HG02798 (cell line): Measurements from ENCODE around the gene MAP7D2.
"Not testable (repeated sequence)": the region's sequence is repeated elsewhere in the genome, so short reads cannot be mapped to it uniquely, and the experiment has no call there.

Source experiments
- ATAC-seq: cut with Tn5 transposase; IDR thresholded peaks from one replicate; pipeline ENCODE4 v1.9.1; 2021; ENCODE audit warnings: mild to moderate bottlenecking; ENCODE audit not compliant: unreplicated experiment, poor library complexity

Gene MAP7D2

GRCh38 chrX:20116577-20117240 lies at the start of gene MAP7D2:
TSS of gene MAP7D2 (minus strand) at chrX:20116907. CDS start at chrX:20116879, 28 bp downstream.
- no peak for ATAC-seq

DNA sequence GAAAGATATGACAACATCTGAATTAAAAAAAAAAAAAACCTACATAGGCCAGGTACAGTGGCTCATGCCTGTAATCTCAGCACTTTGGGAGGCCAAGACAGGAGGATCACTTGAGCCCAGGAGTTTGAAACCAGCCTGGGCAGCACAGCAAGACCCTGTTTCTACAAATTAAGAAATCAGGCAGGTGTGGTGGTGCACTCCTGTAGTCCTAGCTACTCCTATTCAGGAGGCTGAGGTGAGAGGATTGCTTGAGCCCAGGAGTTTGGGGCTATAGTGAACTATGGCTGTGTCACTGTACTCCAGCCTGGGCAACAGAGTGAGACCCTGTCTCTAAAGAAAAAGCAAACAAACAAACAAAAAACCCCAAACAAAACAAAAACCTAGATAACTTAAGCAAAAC lies 45.8 kb upstream of the MAP7D2 start:
- not testable (repeated sequence) for ATAC-seq

DNA sequence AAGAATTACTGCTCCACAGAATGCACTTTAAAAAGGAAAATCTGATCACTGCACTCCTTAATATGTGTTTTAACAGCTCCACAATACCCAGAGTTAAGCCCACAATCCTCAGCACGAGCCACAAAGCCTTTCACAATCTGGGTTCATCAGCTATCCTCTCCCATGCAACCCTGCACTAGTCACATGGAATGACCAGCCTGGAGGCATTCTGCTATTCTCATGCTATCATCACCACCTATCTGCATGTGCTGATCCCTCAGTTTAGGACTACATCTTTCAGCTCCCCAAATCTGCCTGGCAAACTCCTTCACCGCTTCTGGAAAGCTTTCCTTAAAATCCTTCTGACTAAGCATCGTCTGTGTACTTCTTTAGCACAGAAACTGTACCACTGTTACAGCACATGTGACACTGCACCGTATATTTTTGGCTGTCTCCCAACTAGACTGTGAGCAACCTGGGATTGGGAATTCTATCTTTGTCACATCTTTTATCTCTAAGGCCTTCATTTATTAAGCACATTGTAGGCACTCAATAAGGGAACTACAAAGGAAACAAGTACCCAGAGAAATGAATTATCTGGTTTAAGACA lies 43.2 kb upstream of the MAP7D2 start:
- no peak for ATAC-seq

GRCh38 chrX:20151689-20152088 lies 35.0 kb upstream of the MAP7D2 start:
- no peak for ATAC-seq

DNA sequence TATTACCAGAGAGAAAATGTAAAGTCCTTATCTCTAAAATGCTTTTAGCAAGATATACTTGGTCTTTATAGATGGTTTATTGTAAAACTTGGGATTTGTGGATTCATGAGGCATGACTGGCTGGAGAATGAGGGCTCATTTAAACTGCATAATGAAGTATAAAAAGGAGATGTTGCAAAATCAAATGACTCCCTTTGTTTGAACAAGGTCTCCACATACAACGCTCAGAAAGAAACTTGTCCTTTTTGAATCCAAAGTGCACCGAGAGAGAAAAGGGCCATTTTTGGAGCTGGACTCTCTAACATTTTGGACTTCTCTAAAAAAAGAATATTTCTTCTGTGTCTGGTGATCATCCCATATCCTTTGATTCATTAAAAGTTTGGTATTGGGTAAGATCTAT lies 32.6 kb upstream of the MAP7D2 start:
- no peak for ATAC-seq

GRCh38 chrX:20147561-20147960 lies 30.9 kb upstream of the MAP7D2 start:
- no peak for ATAC-seq

GRCh38 chrX:20144491-20144890 lies 27.8 kb upstream of the MAP7D2 start:
- ATAC-seq, result no peak

DNA sequence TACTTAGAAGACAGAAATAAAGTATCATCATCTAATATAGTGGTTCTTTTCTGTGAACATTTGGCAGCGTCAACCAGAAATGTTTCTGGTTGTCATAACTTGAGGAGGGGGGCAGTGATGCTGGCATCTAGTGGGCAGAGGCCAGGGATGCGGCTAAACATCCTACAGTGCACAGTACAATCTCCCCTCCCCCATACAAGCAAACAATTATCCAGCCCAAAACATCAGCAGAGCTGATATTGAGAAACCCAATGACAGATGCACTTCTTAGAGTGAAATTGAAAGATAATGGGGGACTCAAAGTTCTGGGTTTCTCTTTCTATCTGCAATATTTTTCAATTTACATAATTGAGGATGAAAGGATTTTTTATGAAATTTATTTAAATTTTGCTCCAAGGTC lies 26.9 kb upstream of the MAP7D2 start:
- ATAC-seq, result no peak

GRCh38 chrX:20143111-20143510 lies 26.4 kb upstream of the MAP7D2 start:
- no peak for ATAC-seq

DNA sequence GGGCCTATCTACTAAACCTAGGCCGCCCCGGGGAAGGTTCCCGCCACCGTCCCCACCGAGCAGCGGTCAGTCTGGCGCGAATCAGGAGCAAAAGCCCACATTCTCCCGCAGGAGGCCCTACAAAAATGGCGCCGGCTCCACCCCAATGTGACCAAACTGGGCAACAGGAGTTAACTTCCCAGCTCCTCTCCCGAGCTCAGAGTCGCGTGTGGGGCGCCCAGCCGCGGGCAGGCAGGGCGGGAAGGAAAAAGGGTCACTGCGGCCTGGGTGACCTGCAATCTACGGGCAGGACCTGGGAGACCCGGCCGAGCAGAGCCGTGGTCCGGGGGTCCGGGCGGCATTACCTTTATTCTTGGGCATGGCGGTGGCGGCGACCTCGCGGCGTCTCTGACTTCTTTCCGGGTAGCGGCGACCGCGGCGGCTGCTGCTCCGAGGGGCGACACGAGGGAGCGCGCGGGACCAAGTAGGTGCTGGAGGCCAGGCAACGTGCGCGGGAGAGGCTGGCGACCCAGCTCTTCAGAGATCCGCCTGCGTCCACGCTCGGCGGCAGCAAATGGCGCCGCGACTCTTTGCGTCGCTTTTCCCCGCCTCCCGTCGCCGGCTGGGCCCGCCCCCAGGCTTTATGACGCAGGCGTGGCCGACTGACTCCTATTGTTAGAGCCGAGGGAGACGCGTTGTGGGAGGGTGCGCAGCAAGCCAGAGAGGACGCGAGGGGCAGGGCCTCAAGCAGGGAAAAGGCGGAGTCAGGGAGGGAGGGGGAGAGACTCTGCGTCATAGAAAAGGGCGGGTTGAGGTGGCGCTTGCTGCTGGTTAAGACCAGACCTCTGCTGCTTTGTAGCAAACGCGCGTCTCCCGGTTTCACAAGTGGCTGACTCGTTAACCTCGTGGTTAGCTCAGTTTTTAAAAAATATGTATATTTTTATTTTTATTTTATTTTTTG lies 24.8 kb upstream of the MAP7D2 start, which contains the start of gene EIF1AX:
TSS of gene EIF1AX (minus strand) at position 558 of the 940 bp plus-strand sequence. CDS start at position 360, 198 bp downstream.
- peak; percentile 99 for ATAC-seq

GRCh38 chrX:20140420-20140819 lies 23.7 kb upstream of the MAP7D2 start:
- no peak for ATAC-seq

- ATAC-seq, result no peak
Measured at GRCh38 chrX:20139966-20140365, 23.3 kb upstream of the MAP7D2 start.

DNA sequence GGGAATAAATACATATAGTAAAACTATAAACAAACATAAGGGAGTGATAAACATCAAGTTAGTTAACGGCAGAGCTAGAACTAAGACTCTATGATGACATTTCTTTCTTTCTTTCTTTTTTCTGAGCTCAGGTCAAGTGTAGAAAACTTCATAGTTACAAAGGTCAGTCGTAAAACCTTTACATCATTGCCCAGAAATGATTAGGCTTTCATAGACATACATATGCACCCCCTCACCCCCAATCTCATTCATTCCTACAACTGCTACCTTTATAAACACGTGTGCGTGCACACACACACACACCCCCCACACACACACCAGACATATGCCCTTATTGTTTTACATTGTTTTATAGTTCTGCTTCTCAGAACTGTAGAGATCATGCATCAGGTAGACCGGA lies 19.2 kb upstream of the MAP7D2 start:
- no peak for ATAC-seq

DNA sequence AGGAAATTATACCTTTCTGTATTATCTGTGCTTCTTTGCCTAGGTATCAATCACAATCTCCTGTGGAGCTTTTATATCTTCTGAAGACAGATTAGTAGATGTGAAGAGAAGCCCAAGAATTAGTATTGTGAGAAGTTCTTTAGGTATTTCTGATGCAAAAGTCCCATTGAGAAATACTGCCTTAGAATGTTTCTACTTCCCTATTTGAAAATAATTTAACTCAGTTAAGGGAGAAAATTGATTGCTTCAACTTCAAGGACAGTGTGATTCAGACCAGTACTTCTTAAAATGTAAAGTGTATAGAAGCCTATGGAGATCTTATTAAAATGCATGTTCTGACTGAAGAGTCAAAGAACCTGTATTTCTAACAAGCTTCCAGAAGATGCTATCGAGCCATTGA lies 16.0 kb upstream of the MAP7D2 start:
- ATAC-seq, result no peak

- no peak for ATAC-seq
Measured at GRCh38 chrX:20130357-20130756, 13.7 kb upstream of the MAP7D2 start.

GRCh38 chrX:20129547-20129946 lies 12.8 kb upstream of the MAP7D2 start:
- ATAC-seq, result no peak

GRCh38 chrX:20128670-20129069 lies 12.0 kb upstream of the MAP7D2 start:
- ATAC-seq, result no peak

- ATAC-seq, result not testable (repeated sequence)
Measured at GRCh38 chrX:20127440-20127839, 10.7 kb upstream of the MAP7D2 start.

- ATAC-seq, result not testable (repeated sequence)
Measured at GRCh38 chrX:20126833-20127232, 10.1 kb upstream of the MAP7D2 start.

DNA sequence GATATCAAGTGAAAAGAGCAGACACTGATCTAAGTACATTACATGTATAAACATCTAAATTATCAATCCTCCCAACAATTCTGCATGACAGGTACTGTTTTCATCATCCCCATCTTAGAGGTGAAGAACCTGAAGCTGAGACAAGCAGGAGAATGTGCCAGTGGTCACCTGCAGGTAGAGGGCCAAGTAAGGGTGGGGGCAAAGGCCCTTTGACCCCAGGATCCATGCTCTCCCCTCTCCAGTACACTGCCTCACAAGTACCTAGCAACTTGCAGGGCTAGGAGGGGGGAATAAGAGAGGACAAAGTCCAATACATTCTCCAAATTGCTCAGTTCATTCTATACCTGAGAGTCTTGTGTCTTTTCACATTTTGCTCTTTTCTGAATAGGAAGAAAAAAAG lies 8.3 kb upstream of the MAP7D2 start:
- no peak for ATAC-seq
